ENCODE data around the gene RTEL1.

- TF ChIP-seq CTCF (IDR thresholded peaks at IDR 0.05) (no peak), POLR2A (IDR thresholded peaks at IDR 0.05) (no peak)
These were observed 78.0 kb downstream of the RTEL1 start, which contains the start of gene LIME1 for GRCh38 chr20:63735859-63736718.

All from body of pancreas (tissue), 4 donors.